PC-9 (cell line): ENCODE measurements around the gene PPP4R3A.

Experiments
- EZH2 ChIP-seq: fragments of 200-600 bp; sonication (generic); IDR thresholded peaks from 2 replicates; pipeline ENCODE4 v1.8.0; 2017; ENCODE audit warnings: antibody characterized with exemption, low read depth
- TF ChIP-seq, protein P1 (sequence below): fragments of 200-600 bp; sonication (generic); conservative IDR thresholded peaks from 2 replicates; pipeline ENCODE4 v1.6.1; 2017; ENCODE audit warnings: mixed run types, antibody characterized with exemption, mild to moderate bottlenecking, moderate library complexity

DNA sequence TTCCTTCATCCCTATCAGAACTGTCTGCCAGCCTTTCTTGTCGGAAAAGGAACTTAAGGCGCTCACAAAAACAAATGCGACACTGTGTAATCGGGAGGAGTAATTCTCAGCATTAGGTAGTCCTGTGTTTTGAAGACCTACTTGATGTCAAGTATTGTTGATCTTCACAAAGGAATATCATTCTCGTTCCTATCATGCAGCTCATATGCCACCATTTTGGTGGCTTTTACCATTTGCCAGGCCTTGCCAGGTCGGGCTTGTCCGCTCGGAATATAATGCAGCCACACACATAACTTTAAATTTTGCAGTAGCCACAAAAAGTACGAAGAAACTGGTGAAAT is 903 bp upstream of the PPP4R3A start:
- TF ChIP-seq, protein P1, sequence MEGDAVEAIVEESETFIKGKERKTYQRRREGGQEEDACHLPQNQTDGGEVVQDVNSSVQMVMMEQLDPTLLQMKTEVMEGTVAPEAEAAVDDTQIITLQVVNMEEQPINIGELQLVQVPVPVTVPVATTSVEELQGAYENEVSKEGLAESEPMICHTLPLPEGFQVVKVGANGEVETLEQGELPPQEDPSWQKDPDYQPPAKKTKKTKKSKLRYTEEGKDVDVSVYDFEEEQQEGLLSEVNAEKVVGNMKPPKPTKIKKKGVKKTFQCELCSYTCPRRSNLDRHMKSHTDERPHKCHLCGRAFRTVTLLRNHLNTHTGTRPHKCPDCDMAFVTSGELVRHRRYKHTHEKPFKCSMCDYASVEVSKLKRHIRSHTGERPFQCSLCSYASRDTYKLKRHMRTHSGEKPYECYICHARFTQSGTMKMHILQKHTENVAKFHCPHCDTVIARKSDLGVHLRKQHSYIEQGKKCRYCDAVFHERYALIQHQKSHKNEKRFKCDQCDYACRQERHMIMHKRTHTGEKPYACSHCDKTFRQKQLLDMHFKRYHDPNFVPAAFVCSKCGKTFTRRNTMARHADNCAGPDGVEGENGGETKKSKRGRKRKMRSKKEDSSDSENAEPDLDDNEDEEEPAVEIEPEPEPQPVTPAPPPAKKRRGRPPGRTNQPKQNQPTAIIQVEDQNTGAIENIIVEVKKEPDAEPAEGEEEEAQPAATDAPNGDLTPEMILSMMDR: no peak
- TF ChIP-seq EZH2: no peak
